ENCODE measurements around the gene BCL7C.
"Not testable (repeated sequence)": the region's sequence is repeated elsewhere in the genome, so short reads cannot be mapped to it uniquely, and the experiment has no call there.

The BCL7C gene

DNA sequence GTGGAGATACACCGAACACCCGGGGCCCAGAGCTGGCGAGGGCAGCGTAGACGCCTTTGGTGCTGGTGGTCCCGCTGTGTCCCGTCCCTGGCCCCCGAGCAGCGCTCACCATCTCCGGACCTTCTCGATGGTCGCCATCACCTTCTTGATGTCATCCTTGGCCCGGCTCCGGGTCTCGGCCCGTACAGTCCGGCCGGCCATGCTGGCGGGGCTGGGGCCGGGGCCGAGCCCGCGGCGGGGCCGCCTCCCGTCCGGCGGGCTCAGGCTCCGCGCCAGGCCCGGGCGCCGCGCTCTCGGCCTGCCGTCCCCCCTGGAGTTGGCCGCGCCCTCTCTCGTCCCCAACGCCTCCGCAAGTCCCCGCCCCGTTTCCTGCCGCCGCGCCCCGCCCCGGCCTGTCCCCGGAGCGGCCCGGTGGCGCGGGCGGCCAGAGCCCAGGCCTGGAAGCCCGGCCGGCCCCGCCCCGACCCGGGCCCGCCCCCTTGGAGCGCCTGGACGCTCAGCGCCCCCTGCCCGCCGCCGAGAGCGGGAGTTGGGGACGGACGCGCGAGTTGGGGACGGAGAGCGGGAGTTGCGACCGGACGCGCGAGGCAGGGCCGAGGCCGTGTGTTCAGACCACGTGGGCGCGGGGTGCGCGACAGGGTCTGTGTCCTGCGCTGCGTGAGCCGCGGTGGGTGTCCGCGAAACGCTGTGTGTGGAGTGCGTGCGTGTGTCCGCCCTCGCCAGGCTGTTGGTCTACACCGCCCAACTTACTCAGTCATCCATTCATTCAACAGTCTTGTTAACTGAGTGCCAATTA lies at the start of gene BCL7C:
Gene BCL7C (minus strand): TSS at position 334 of the 796 bp plus-strand sequence. CDS start 133 bp downstream, at position 201.
- peak; percentile 49 for DNase-seq

DNA sequence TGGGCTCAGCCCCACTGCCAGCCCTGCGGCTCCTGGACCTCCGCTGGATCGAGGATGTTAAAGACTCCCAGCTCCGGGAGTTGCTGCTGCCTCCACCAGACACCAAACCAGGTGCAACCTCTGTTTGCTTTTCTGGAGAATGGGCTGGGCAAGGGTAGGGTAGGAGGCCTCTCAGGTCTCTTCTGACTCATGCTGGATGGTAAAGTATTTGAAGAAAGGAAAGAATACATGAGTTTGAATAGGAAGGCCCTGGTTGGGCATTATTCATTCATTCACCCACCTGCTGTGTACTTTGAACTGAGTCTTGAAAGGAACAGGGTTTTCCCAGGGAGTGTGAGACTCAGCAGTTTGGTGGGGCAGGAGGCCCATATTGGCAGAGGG lies 48.5 kb upstream of the BCL7C start:
- no peak for DNase-seq

DNA sequence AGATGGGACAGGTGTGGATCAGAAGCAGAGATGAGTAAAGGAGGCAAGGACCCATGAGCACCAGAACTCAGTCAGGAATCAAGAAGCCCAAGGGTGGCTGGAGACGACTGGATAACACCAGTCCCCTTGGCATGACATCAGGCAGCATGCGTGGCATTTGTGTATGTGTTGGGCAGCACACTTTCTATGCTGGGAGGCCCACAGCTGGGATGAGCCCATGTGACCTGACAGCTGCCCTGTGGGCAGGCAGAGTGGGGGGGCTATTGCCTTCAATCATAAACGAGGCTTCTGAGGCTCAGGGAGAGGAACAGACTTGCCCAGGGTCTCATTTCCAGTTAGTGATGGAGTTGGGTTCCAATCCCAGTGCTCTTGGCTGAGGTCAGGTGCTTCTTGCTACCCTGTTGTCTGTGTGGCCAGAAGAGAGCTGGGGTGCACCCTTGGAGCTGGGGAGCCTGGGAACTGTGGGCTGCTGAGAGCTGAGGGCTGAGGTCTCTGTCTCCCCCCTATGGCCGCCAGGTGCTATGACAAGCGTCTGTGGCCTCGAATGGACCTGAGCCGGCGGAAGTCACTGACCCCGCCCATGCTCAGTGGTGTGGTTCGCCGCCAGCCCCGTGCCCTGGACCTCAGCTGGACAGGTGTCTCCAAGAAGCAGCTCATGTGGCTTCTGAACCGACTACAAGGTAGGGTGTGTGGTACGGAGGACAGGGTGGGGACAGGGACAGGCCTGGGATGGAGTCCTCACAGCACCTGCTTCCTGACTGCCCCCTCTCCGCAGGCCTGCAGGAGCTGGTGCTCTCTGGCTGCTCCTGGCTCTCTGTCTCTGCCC lies 47.9 kb upstream of the BCL7C start:
- peak; percentile 67 for DNase-seq

DNA sequence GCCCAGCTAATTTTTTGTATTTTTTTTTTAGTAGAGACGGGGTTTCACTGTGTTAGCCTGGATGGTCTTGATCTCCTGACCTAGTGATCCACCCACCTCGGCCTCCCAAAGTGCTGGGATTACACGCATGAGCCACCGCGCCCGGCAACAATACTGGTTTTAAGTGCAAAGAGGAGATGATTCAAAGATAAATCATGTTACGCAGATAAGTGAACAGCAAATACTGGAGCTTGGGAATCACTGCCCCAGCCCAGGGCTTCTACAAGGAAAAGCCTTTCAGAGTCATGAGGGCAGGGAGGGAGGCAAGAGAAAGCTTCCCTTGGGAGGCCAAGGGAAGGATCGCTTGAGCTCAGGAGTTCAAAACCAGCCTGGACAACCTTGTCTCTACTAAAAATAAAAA lies 45.7 kb upstream of the BCL7C start:
- not testable (repeated sequence) for DNase-seq

DNA sequence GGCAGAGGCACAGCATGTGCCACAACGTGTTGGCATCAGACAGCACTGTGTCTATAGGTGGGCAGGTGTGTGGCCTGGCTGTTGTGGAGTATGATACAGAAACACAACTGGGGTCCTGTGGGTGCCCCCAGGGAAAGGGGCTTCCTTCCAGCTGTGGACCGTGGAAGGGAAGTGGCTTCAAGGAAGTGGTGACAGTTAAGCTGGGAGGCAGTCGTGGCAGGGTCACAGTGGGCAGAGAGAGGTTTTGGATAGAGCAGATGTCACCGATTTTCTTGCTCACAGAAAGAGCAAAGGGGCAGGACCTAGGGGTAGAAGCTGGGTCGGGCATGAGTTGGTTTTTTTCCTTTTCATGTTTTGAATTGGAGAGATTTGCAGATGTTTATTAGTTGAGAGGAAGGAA lies 43.8 kb upstream of the BCL7C start:
- DNase-seq: no peak

DNA sequence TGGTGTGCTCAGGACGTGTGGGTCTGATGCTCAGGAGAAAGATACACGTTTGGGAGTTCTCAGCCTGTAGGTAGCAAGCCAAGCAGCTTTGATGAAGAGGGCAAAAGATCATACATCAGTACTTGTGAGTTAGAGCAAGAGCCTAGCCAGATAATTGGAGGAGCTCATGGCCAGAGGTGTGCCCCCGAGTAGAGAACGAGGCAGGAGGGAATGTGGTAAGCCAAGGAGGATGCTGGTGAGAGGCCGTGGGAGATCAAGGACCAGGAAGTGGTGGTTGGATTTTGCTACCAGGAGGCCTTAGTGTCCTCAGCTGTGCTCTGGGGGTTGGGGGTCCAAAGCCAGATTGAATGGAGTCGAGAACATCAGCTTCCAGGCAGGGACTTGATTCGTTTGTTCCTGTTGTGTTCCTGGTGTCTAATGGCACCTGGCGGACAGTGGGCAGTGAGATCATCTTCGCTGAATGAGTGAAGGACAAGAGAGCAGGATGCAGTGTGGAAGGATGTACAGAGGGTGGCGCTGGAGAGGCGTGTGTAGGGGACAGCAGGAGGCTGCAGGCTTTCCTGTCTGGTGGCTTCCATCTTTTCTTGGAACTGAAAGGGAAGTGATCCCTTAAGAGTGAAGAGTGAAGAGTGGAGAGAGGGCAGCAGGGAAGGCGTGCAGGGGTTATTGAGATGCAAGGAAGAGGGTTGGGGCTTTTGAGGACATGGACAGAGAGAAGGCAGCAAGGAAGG lies 41.1 kb upstream of the BCL7C start:
- DNase-seq: peak; percentile 1

DNA sequence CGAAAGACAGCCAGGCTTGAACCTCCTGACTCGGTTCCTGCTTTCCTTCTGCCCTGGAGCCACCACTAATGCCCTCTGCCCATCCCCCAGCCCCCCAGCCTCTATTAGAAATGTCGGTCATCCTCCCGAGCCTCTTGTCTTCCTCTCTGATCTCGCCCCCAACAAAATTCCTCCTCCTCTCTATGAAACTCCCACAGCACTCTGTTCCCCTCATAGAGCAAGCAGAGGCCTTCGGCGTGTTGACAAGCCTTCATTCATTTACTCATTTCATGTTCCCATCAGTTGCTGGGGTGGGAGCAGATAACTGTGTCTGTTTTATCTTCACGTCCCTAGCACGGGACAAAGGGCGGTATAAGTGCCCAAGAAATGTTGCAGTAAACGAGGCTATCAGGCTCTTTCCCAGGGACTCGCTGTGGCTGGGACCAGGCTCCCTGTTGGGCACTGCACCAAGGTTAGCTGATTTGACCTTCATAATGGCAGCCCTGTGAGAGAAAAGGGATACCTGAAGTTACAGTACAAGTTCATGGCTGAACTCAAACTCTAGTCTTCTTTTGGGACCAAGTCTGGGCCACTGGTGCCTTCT lies 37.3 kb upstream of the BCL7C start:
- DNase-seq: no peak

DNA sequence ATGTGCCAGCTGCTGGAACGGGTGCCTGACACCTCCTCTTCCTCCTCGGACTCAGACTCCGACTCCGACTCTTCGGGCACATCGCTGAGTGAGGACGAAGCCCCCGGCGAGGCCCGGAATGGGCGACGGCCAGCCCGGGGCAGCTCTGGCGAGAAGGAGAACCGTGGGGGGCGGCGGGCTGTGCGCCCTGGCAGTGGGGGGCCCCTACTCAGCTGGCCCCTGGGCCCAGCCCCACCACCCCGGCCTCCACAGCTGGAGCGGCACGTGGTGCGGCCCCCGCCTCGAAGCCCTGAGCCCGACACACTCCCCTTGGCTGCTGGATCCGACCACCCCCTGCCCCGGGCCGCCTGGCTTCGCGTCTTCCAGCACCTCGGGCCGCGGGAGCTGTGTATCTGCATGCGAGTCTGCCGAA lies 36.3 kb upstream of the BCL7C start:
- no peak for DNase-seq

DNA sequence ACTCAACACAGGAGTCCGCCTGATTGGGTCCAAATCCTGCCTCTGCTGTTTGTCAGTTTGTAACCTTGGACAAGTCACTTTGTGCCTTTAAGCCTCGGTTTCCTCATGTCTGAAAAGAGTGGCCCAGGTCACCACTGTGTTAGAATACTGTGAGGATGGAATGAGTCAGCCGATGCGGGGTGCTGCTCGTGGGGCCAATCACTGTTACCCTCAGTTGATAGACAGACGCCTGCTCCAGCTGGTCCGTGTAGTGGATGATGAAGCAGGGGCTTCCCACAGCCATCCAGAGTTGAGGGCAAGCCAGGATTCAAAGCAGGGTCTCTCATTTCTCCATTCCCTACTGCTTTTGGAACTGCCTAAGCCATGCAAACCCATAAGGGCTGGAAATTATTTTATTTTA lies 35.3 kb upstream of the BCL7C start:
- no peak for DNase-seq

DNA sequence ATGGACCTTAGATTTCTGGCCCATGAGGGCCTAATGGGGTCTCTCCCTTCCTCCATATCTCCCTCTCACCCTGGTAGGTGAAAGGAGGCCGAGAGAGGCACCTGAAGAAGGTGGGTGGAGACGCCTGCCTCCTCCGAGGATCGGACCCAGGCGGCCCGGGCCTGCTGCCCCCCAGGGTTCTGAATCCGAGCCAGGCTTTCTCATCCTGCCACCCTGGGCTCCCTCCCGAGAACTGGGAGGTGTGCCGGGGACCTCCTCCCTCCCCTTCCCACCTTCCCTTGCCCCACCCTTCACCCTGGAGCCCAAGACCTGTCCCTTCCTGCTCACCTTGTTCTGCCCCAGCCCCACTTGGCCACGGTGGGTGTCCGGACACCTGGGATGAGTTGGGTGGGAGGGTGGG lies 34.5 kb upstream of the BCL7C start:
- DNase-seq: no peak

DNA sequence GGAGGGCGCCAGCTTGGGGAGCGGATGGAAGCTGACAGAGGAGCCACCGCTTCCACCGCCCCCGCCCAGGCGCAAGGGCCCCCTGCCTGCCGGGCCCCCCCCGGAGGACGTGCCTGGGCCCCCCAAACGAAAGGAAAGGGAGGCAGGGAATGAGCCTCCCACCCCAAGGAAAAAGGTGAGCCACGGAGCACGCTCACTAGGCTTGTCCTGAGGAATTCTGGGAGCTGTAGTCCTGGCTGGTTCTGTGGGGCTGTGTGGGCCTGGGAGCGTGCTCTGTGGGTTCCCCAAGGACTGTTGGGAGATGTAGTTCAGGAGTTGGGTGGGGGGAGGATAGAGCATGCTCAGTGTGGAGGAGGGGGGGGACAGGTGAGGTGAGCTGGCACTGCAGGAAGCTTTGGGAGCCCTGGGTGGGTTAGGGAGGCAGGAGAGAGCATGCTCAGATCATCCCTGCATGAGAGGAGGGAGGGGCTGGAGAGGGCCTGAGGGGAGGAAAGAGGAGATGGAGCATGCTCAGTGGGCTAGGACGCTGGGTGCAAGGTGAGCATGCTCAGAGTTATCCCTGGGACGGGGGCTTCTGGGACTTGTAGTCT lies 34.0 kb upstream of the BCL7C start:
- no peak for DNase-seq

DNA sequence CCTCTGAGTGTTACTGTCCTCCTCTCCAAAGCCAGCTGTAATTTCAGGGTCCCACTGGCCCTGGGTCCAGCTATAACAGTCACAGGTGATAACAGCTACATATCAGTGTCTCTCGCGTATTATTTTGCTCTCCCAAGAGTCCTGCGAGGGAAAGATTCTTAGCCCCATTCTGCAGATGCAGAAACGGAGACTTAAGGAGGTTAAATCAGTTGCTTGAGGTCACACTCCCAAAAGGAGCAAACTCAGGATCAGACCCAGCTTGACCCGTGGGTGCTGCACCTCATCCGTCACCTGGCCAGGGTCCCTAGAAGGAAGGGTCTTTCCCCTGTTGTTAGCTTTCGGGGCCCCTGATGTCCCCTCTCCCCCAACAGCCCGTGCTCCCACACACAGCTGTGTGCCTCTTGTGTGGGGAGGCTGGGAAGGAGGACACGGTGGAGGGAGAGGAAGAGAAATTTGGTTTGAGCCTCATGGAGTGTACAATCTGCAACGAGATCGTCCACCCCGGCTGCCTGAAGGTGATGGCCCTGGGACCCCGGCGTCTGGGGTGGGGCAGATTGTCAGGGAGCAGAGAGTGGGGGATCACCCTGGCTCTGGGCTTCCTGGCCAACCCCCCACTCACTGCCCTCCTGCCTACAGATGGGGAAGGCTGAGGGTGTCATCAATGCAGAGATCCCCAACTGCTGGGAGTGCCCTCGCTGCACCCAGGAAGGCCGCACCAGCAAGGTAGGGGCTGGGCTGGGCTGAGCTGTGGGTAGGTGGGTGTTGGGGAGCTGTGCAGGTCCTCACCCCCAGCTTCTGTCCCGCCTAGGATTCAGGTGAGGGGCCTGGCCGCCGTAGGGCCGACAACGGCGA lies 33.3 kb upstream of the BCL7C start:
- DNase-seq: no peak

DNA sequence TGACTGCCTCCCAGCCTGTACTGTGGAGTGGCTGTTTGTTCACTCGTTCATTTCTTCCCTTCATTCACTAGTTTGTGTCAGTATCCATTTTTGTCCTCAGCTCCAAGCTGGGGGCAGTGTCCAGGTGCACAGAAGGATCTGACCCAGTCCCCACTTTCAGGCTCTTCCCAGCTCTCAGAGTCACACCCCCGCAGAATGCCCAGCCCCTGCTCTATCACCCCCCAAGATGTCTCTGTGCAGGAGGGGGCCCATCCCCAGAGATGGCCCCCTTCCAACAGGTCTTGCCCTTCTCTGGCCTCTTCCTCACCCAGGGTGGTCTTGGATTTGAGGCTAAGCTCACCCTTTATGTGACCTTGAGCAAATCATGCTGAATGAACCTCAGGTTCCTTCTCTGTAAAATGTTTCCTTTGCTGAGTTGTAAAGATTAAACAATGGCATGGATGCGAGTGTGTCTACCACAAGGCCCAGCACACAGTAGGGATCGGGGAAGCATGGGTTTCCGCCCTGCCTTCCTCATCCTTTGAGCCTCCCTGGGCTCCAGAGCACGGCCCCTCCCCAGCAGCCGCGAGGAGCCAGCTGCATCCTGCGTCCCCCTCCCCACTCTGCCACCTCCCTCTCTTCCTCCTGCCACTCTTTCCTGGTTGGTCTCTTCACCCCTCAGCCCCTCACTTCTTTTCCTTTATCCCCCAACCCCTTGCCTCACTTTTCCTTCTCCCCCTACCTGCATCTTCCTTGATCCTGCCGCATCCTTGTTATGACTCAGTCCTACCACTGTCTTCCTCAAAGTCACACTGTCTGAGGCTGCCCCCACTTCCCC lies 32.3 kb upstream of the BCL7C start:
- DNase-seq: no peak

DNA sequence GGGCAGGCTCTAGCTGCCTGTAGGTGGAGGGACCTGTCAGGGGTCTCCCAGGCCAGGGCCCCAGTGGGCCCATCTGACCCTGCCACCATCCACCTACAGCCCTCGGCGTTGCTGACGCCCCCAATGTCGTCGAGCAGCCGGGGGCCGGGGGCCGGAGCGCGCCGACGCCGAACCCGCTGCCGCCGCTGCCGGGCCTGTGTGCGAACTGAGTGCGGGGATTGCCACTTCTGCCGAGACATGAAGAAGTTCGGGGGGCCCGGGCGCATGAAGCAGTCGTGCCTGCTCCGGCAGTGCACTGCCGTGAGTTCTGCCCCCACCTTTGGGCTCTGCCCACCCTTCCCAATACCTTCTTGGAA lies 31.7 kb upstream of the BCL7C start:
- no peak for DNase-seq

DNA sequence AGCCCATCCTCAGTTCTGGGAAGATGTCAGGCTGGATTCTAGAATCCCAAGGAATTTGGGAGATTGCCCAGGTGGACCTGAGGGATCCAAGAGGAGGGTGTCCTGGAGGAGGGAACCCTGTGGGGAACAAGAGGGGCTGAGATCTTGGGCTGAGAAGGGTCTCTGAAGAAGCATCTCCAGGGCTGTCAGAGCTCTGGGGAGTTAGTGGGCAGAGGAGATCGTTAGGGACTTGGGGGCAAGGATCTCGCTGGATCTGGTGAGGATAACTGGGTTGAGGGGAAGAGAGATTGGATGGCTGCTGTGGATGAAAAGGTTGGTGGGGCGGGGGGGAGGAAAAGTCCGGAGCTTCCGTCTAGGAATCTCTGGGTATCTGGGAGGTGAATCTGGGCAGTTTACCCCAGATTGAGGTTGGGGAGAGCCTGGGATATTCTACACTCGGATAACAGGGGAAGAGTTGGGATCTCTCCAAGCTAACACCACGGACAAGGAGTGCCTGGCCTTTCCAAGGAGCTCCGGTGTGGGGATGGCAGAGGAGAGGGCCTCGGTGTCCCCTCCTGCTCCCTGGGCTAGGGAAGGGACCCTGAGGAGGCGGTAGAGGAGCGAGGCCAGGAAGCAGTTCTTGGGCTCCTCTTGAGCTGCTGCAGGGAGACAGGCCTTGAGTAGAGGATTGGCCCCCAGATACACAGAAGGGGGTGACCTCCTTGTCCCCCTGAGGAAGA lies 31.2 kb upstream of the BCL7C start:
- DNase-seq: no peak

DNA sequence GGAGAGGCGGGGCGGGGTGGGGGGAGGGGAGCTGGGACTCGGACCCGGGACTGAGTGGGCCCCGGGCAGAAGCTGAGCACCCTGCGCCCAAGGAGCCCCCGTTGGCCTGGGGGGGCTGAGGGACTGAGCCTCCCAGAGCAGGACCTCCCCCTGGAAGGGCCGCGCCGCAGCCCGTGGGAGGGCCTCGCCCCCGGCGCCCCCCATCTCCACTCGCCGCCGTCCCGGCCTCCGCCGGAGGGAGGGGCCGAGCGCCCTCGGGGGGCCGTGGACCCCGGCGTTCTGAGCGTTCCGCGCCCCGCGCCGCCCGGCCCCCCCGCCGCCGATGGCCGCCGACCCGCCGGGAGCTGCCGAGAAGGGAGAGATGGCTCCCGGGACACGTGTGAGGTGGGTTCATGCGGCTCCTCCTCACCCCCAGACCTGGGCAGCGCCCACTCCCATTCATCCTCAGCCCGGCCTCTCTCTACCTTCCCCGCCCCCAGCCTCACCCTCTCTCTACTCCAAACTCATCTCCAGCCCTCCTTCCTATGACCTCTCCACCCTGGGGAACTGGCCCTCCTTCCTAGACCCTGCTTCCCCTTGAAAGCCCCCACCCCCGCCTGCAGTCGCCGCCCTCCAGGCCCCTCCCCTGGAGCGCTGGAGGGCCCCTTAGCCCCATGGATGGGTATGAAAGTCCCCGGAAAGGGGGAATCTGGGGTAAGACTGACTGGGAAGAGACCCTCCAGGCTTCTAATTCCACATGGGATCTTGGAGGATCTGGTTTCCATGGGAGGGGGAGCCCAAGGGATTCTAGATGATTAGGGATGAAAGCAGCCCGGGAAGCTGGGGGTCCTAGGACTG lies 30.4 kb upstream of the BCL7C start:
- no peak for DNase-seq

DNA sequence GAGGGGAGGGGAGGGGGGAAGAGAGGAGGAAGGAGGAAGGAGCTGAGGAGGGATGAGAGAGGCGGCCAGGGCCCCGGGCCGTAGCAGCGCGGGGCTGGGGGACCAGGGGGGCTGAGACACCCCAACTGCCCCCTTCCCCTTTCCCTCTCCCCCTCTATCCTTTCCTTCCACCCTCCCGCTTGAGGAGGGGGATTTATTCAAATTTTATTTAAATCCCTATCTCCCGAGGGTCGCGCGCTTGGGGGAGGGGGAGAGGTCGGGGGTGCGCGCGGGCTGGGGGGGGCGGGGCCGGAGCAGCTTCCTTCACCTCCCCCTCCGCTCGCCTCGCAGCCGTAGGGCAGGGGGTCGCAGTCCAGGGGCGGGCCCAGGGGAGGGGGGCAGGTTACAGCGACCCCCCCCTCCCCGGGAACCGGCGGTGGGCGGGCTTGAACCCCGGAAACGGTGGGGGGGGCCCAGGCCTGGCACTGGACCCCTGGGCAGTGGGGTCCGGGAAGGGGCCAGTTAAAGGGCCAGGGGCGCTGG lies 29.7 kb upstream of the BCL7C start, which contains the start of gene FBXL19:
Gene FBXL19 (plus strand): TSS at position 19 of the 522 bp plus-strand sequence. CDS start 2,183 bp downstream, outside the sequence.
- no peak for DNase-seq

DNA sequence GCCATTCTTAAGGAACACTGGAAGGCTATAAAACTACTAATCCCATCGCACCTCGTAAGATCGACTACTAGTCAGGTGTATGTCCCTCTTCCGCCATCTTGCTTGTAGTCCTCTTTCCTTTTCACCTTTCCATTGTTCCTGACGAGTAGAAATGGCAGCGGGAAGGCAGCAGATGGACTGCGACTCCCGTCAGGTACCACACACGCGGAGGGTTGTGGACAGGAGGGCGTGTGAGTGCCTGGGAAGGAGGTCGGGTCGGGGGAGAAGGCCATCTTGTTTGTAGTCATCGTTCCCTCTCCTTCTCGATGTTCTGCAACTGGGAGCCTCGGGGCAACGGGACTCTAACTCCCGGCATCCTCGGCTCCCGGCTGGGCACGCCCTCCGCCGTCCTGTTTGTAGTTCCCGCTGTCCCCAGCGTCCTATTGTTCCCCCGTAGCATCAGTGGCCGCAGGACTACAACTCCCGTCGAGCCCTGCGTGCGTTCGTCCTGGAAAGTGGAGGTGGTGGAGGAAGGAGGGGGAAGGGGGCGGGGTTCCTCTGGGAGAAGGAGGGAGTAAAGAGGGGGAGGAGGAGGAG lies 29.2 kb upstream of the BCL7C start:
- peak; percentile 100 for DNase-seq
